Measurements from ENCODE around the gene C10orf90. TPM values are rescaled to one million over a fixed set of nuclear protein-coding genes. Genes with fewer than 3 reads are reported as not detected.

Gene C10orf90
- total RNA-seq, 3 donors from 2014 or later, result 0.16 to 30.4 (median 3.9) TPM

DNA sequence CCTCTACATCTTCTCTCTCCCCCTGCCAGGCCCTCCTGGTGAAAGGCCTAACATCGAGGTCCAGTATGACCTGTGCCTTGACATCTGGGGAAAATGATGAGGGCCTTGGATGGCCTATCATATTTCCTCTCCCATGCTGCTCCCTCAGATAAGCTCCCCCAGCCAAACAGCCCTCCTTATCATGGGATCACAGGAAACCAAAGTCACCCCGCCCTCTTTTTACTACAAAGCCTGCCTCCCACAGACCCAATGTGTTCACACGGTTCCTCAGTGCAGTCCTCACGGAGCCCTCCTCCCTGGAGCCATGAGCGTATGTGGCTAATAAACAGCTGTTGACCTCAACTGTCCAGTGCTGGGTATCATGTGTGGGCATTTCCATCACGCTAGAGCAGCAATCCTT lies 32.0 kb downstream of the C10orf90 start:
- intact Hi-C loops (cut with DNase I; ENCODE audit: low total_unique reads), result no loop called here
- H3K27me3 ChIP-seq, result no peaks in the 10 kb centered on the region
- no peak overlapping the region for H3K4me3 ChIP-seq
- H3K27ac ChIP-seq, result no peak overlapping the region
- TF ChIP-seq POLR2A (IDR thresholded peaks at IDR 0.05) (no peak), POLR2AphosphoS5 (IDR thresholded peaks at IDR 0.05) (no peak)
- TF ChIP-seq, protein P1, sequence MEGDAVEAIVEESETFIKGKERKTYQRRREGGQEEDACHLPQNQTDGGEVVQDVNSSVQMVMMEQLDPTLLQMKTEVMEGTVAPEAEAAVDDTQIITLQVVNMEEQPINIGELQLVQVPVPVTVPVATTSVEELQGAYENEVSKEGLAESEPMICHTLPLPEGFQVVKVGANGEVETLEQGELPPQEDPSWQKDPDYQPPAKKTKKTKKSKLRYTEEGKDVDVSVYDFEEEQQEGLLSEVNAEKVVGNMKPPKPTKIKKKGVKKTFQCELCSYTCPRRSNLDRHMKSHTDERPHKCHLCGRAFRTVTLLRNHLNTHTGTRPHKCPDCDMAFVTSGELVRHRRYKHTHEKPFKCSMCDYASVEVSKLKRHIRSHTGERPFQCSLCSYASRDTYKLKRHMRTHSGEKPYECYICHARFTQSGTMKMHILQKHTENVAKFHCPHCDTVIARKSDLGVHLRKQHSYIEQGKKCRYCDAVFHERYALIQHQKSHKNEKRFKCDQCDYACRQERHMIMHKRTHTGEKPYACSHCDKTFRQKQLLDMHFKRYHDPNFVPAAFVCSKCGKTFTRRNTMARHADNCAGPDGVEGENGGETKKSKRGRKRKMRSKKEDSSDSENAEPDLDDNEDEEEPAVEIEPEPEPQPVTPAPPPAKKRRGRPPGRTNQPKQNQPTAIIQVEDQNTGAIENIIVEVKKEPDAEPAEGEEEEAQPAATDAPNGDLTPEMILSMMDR (IDR thresholded peaks at IDR 0.05), result no peak
- H3K36me3 ChIP-seq, result no peaks in the 10 kb centered on the region
- H3K4me1 ChIP-seq, result no peaks in the 10 kb centered on the region
- DNase-seq (ENCODE audit: low spot score in 2 of 2), result no peak
- no peaks in the 10 kb centered on the region for H3K9me3 ChIP-seq

DNA sequence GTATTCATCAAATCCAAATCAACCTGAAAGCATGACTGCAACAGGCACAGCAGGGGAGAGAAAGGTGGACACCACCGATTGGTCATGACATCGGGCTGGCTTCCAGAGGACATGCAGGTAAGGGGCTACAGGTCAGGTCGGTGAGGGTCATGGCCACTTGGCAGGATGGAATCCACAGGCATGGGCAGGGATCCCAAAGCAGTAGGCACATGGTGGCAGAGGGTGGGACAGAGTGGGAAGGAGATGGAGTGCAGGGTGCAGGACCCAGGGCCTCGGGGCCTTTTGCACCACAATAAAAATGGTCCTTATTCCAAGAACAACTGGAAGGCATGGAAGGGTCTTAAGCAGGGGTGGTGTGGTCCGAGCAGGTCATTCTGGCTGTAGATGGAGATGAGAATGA lies 33.0 kb downstream of the C10orf90 start:
- Histone ChIP-seq H3K4me3 (no peak overlapping the region), H3K27me3 (no peaks in the 10 kb centered on the region), H3K36me3 (no peaks in the 10 kb centered on the region), H3K27ac (no peak overlapping the region), H3K4me1 (no peaks in the 10 kb centered on the region), H3K9me3 (no peaks in the 10 kb centered on the region)
- intact Hi-C loops (cut with DNase I; ENCODE audit: low total_unique reads), result no loop called here
- DNase-seq (ENCODE audit: low spot score in 2 of 2), result no peak
- TF ChIP-seq POLR2AphosphoS5 (IDR thresholded peaks at IDR 0.05) (no peak), POLR2A (IDR thresholded peaks at IDR 0.05) (no peak)
- TF ChIP-seq, protein P1 (IDR thresholded peaks at IDR 0.05), result no peak

GRCh38 chr10:126634911-126635310 lies 35.6 kb downstream of the C10orf90 start:
- Histone ChIP-seq H3K36me3 (no peaks in the 10 kb centered on the region), H3K4me1 (no peaks in the 10 kb centered on the region), H3K9me3 (no peaks in the 10 kb centered on the region), H3K27ac (peak overlapping the region in 1 of 2 donors; percentile 59), H3K27me3 (no peaks in the 10 kb centered on the region), H3K4me3 (no peak overlapping the region)
- peak in 1 of 2 donors; percentile 30 for DNase-seq (ENCODE audit: low spot score in 2 of 2)
- intact Hi-C loops (cut with DNase I; ENCODE audit: low total_unique reads), result no loop called here
- TF ChIP-seq, protein P1 (IDR thresholded peaks at IDR 0.05), result no peak
- TF ChIP-seq POLR2A (IDR thresholded peaks at IDR 0.05), result no peak
- no peak for TF ChIP-seq POLR2AphosphoS5 (IDR thresholded peaks at IDR 0.05)

GRCh38 chr10:126634347-126634746 lies 36.1 kb downstream of the C10orf90 start:
- H3K4me3 ChIP-seq, result no peak overlapping the region
- no peak for DNase-seq (ENCODE audit: low spot score in 2 of 2)
- TF ChIP-seq POLR2A (IDR thresholded peaks at IDR 0.05), result no peak
- TF ChIP-seq, protein P1 (IDR thresholded peaks at IDR 0.05), result no peak
- no peak for TF ChIP-seq POLR2AphosphoS5 (IDR thresholded peaks at IDR 0.05)
- H3K4me1 ChIP-seq, result no peaks in the 10 kb centered on the region
- H3K27ac ChIP-seq, result peak overlapping the region in 1 of 2 donors; percentile 59
- H3K9me3 ChIP-seq, result no peaks in the 10 kb centered on the region
- H3K36me3 ChIP-seq, result no peaks in the 10 kb centered on the region
- H3K27me3 ChIP-seq, result no peaks in the 10 kb centered on the region
- intact Hi-C loops (cut with DNase I; ENCODE audit: low total_unique reads), result no loop called here

- no peaks in the 10 kb centered on the region for H3K36me3 ChIP-seq
- H3K9me3 ChIP-seq, result no peaks in the 10 kb centered on the region
- no peaks in the 10 kb centered on the region for H3K27me3 ChIP-seq
- H3K27ac ChIP-seq, result no peak overlapping the region
- no peak for DNase-seq (ENCODE audit: low spot score in 2 of 2)
- H3K4me1 ChIP-seq, result no peaks in the 10 kb centered on the region
- H3K4me3 ChIP-seq, result no peak overlapping the region
- TF ChIP-seq POLR2A (IDR thresholded peaks at IDR 0.05) (no peak), POLR2AphosphoS5 (IDR thresholded peaks at IDR 0.05) (no peak)
- TF ChIP-seq, protein P1 (IDR thresholded peaks at IDR 0.05), result no peak
- intact Hi-C loops (cut with DNase I; ENCODE audit: low total_unique reads), result no loop called here
These were observed 37.8 kb downstream of the C10orf90 start for GRCh38 chr10:126632705-126633104.

Measured in breast epithelium (tissue), 4 donors.